Cortex of kidney (tissue), 1 donor: ENCODE results near the gene ROR1.

Source experiments
- DNase-seq: peaks from one replicate; lab custom pipeline; 2025; lab: John Stamatoyannopoulos, UW

ROR1 gene

GRCh38 chr1:64021066-64021465 is 247.2 kb downstream of the ROR1 start:
- DNase-seq: no peak

DNA sequence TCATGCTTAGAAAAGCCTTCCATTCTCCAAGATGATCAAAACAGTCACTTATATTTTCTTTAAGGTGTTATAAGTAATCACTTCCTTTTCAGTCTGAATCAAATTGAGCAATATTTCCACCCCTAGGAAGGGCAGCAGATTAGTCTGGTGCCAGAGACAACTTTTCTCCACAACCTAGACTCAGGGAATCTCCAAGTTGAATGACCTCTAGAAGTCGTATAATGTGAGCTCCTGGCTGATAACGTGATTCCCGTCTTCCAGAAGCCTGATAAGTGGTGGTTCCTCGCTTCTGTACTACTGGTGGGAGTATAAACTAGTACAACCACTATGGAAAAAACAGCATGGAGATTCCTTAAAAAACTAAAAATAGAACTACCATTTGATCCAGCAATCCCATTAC is 251.2 kb downstream of the ROR1 start:
- no peak for DNase-seq

DNA sequence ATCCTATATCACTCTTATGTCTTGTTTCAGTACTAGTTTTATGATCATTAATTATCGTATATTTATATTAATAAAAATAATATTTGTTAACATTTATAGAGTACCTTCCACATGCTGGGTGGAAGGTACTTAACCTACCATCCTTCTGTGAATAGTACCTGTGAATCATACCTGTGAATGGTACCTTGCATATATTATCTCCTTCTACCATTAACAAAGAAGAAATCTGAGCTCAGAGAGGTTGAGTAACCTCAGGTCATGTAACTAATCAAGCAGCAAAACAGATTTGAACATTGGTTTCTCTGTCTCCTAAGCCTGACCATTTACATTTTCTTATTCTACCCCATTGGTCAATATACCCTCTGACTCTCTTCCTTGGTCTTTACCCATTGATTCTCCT is 255.2 kb downstream of the ROR1 start:
- no peak for DNase-seq

DNA sequence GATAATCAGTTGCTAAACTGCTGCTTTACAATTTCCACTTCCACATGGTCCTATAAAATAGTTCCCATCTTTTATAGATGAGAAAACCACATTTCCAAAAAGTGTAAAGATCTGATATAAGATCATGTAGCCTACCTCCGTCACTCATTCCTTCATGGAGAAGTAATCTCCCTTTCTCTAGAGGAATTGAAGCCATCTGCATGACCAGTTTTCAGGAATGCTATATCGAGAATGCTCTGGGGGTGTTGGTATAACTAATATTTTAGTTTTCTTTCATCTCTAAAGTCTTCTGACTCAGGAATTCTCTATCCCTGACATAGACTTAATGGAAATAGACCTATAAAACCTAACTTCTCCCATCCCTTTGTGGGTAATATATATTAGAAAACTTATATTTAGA is 256.6 kb downstream of the ROR1 start:
- no peak for DNase-seq

- DNase-seq: no peak
These were observed 257.4 kb downstream of the ROR1 start for GRCh38 chr1:64031236-64031635.

GRCh38 chr1:64033667-64034220 is 259.9 kb downstream of the ROR1 start:
- no peak for DNase-seq

GRCh38 chr1:64036549-64036948 is 262.7 kb downstream of the ROR1 start:
- no peak for DNase-seq

- DNase-seq: no peak
These were observed 264.3 kb downstream of the ROR1 start for GRCh38 chr1:64038119-64038518.

DNA sequence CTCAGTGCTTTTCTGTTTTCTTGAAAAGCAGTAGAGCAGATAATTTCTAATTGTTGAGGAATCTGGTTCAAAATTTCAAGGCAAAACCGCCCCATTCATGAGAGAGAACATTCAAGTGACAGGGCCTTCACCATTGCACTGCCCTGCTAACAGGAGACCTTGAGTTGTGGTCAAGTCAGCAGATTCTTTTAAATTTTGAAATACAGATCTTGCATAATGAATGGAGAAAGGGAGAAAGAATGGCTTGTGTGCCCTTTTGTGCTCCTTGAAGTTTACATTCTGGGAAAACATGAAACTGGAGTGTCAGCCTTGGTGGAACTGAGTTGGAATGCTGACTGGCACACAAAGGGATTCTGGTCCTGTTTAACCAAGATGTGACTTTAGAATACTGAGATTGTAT is 265.1 kb downstream of the ROR1 start:
- DNase-seq: no peak

DNA sequence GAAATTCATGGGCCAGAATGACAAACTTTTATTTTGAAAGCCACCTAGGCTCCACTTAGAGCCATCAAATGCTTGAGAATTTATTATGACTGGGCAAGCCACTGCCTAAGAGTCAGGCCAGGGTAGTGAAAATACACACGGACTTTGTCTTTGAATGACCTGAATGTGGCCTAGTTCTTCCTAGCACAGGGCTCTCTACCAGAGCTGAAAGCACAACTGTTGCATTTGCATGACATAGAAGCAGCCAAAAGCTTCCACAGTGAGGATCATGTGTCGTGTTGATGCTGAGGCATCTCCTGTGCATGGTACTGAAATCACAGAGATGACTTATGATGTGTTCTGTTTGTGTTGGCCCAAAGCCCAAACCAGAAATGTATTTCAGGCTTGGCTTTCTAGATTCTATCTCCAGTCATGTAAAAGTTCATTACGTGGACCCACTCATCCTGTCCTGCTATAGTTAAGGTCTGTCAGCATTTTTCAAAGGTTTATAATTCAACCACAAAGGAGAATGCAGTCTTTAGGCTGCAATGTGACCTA is 265.6 kb downstream of the ROR1 start:
- DNase-seq: no peak

DNA sequence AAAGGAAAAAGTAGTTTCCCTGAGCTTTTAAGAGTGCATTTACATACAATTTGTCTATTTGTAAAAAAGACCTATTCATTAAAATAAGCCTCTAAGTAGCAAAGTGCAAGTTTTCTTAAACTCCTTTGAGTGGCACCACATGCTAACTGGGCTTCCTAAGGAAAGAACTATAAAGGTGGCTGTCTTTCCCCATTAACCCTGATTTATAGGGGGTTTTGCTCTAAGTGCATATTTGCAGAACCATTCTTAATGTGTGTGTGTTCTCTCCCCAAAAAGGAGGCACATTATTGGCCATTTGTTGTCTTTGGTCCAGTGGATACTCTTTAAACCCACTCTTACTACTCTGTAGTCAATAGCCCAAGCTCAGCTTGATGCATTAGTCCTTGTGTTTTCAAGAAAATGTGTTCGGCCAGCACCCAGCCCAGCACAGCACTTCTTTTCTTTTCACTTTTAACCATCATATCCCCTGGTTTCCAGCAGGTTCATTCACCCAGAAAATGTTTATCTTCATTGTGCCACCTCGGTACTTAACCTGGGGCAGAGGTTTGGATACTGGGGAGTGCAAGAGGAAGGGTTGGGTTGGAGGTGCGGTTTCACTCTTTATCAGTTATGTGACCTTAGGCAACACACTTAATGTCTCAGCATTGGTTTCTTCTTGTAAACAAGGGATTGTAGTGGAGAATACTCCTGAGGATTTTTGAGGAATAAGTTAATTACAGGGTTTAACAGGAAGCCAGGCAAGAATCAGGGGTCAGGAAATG is 267.7 kb downstream of the ROR1 start:
- no peak for DNase-seq

- no peak for DNase-seq
These were observed 268.7 kb downstream of the ROR1 start for GRCh38 chr1:64042331-64043100.

GRCh38 chr1:64043288-64043687 is 269.5 kb downstream of the ROR1 start:
- no peak for DNase-seq

GRCh38 chr1:64043976-64044375 is 270.2 kb downstream of the ROR1 start:
- DNase-seq: no peak

DNA sequence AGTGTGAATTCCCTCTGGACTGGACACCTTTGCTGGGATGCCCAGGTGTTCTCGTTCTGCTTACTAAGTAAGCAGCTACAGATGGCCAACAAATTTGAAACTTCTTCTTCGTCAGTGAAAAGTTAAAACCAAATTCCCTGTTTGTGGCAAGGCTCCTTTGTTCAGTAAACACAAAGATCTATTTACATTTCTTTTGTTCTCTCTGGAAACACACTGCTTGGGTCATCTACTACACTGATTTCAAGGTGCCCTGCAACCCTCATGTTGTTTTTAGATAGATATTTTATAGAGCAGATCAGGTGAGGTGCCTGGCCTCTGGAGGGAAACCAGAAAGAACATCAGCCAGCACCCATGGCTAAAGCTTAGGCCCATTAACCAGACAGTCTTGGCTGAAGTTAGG is 272.4 kb downstream of the ROR1 start:
- DNase-seq: no peak

DNA sequence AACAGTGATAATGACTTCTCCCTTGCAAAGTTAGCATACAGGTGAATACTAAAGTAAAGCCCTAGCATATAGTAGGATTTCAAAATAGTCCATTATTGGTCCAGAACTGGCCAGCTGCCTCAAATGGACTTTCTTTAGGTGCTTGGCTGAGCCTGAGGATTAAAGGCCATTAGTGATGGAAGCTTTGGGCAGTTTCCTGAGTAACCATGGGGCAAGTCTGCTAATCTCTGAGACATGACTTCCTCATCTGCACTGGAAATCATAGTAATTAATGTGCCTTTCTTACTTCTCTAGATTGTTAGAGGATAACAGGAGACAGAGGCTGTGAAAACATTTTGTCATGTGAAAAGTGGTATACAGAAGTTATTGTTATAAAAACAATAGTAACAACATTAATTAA is 273.1 kb downstream of the ROR1 start:
- no peak for DNase-seq

- no peak for DNase-seq
These were observed 273.8 kb downstream of the ROR1 start for GRCh38 chr1:64047549-64047996.

DNA sequence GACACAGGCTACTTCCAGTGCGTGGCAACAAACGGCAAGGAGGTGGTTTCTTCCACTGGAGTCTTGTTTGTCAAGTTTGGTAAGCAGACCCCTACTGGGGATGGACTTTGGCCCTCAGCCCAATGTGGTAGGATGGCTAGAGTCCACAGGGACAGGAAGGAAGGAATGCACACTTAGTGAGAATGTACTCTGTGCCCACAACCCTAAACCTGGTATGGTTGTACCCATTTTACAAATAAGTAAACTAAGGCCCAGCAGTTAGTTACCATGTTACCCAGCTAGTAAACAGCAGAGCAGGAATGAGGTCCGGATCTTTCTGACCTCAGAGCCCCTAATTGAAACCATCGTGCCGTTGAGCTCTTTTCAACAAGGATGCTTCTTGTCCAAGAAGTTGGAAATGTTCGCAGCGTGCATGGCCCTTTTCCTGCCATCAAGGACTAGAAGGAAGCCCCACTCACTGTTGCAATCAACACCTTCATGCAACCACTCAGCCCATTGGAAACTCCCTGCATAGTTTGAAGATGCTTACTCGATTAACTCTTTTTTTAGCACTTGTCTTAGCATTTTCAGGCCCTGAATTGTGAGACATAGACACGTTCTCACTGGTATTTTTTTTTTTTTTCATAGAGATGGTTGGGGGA is 276.2 kb downstream of the ROR1 start:
- no peak for DNase-seq

DNA sequence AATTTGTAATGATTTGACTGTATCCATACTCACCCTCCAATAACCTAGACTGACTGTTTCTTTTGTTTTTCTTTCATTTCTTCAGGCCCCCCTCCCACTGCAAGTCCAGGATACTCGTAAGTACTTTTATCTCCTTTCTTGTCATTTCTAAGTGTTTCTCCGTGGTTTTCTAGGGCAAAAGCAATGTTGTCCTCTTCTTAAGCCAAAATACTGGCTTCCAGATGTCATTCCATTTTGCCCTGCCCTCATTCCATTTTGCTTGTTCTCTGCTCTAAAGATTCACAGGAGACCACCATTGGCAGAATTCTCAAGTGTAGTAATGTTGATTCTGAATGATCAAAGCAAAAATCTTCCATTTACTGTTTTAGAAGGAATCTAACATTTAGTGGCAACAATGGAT is 276.8 kb downstream of the ROR1 start:
- no peak for DNase-seq

- DNase-seq: no peak
These were observed 278.0 kb downstream of the ROR1 start for GRCh38 chr1:64051796-64052195.

DNA sequence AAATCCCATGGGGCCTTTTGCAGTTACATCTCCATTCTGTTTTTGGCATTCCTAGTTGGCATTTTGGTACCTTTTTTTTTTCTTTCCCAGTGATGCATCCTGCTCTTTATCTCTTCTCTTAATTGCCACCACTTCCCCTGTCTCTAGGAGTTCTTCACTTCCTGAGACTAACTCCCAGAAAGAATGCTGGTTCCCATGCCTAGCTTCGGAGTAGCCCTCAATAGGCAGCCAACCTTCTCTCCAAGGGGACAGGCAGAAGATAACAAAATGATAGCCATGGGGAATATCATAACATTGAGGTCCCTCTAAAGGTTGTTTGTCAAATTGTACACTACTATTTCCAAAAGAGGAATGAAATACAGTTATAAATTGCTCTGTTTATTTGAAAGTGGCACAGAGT is 279.0 kb downstream of the ROR1 start:
- DNase-seq: no peak

- no peak for DNase-seq
These were observed 281.5 kb downstream of the ROR1 start for GRCh38 chr1:64055310-64055709.
